ENCODE measurements around the gene LSM4. TPM values are rescaled to one million over a fixed set of nuclear protein-coding genes. Genes with fewer than 3 reads are reported as not detected.

The LSM4 gene
- polyA plus RNA-seq, 1 experiment: 69.3 TPM

DNA sequence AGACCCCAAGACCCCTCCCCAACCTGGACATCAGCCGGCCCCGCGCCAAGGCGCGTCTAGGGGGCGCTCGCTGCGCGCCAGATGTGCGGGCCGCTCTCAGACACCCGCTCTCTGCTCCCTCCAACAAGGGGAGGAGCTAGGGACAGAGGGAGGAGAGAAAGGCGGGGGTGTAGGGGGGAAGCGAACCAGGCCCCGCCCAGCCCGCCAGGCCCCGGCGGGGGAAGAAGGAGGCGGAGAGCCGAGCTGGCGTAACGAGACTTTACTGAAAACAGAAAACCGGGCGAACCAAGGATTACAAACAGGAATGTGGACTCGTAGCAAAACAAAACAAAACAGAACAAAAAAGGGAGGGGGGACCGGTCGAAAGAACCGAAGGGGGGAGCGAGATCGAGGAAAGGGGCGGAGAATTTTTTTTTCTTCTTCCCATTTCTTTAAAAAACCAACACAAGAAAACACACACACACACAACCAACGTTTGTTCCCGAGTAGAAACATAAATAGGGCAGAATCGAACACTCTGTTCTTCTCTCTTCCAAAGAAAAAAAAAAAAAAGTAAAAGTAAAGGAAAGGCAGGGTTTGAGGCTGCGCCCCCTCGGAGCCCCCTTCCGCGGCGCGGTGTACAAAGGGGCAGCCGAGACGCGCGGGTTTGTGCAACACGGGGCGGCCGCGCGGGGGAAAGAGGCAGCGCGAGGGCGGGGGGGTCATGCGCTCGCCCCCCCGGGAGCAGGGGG, 43.2 kb downstream of the LSM4 start:
- Histone ChIP-seq H3K27ac (ENCODE audit: low read depth, low read length) (peak overlapping the region; percentile 85), H3K27me3 (ENCODE audit: control insufficient read depth, insufficient read depth, low read length) (no peaks in the 10 kb centered on the region), H3K4me3 (ENCODE audit: low read depth, low read length) (peak overlapping the region; percentile 97), H3K9me3 (ENCODE audit: control insufficient read depth, insufficient read depth, low read length) (peaks cover 2% of the 10 kb centered on the region; the same call in 1 of the 2 replicates)
- TF ChIP-seq, protein P1, sequence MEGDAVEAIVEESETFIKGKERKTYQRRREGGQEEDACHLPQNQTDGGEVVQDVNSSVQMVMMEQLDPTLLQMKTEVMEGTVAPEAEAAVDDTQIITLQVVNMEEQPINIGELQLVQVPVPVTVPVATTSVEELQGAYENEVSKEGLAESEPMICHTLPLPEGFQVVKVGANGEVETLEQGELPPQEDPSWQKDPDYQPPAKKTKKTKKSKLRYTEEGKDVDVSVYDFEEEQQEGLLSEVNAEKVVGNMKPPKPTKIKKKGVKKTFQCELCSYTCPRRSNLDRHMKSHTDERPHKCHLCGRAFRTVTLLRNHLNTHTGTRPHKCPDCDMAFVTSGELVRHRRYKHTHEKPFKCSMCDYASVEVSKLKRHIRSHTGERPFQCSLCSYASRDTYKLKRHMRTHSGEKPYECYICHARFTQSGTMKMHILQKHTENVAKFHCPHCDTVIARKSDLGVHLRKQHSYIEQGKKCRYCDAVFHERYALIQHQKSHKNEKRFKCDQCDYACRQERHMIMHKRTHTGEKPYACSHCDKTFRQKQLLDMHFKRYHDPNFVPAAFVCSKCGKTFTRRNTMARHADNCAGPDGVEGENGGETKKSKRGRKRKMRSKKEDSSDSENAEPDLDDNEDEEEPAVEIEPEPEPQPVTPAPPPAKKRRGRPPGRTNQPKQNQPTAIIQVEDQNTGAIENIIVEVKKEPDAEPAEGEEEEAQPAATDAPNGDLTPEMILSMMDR (IDR thresholded peaks at IDR 0.05; ENCODE audit: low read depth, low read length): peak; percentile 96
- peak; percentile 85 for DNase-seq (ENCODE audit: low read depth, low spot score)
- POLR2A ChIA-PET: interaction anchor here (0.5 to 4.4 kb wide), 30 partner anchors 9 to 1444 kb away, joined by 3 to 130 read pairs (median 8); partner anchors contain the start of genes GDF15, LSM4, PGPEP1 and RAB3A
- CTCF ChIA-PET: interaction anchor here (0.5 to 4.8 kb wide), 56 partner anchors 8 to 403 kb away, joined by 3 to 122 read pairs (median 5); partner anchors contain the start of genes LSM4, MPV17L2 and SSBP4

DNA sequence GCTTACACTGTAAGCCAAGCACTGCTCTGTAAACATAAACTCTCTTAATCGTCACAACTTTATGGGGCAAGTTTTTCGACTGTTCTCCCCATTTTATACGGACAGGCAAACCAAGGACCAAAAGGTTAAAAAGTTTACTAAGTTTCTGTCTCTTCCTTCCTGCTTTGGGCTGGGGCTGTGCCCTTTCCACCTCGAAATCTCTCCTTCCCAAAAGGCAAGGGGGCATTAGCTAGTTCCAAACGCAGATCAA, 43.7 kb downstream of the LSM4 start:
- POLR2A ChIA-PET: interaction anchor here (0.6 to 4.4 kb wide), 17 partner anchors 9 to 495 kb away, joined by 3 to 130 read pairs (median 13); partner anchors contain the start of genes GDF15, LSM4, RAB3A and SSBP4
- CTCF ChIA-PET: interaction anchor here (0.6 to 4.8 kb wide), 45 partner anchors 9 to 168 kb away, joined by 3 to 122 read pairs (median 7); partner anchors contain the start of genes LSM4 and MPV17L2
- peak overlapping the region; percentile 97 for H3K4me3 ChIP-seq (ENCODE audit: low read depth, low read length)
- peaks cover 2% of the 10 kb centered on the region; the same call in 1 of the 2 replicates for H3K9me3 ChIP-seq (ENCODE audit: control insufficient read depth, insufficient read depth, low read length)
- no peak for DNase-seq (ENCODE audit: low read depth, low spot score)
- no peaks in the 10 kb centered on the region for H3K27me3 ChIP-seq (ENCODE audit: control insufficient read depth, insufficient read depth, low read length)
- TF ChIP-seq, protein P1 (IDR thresholded peaks at IDR 0.05; ENCODE audit: low read depth, low read length): no peak
- H3K27ac ChIP-seq (ENCODE audit: low read depth, low read length): peak overlapping the region; percentile 85

DNA sequence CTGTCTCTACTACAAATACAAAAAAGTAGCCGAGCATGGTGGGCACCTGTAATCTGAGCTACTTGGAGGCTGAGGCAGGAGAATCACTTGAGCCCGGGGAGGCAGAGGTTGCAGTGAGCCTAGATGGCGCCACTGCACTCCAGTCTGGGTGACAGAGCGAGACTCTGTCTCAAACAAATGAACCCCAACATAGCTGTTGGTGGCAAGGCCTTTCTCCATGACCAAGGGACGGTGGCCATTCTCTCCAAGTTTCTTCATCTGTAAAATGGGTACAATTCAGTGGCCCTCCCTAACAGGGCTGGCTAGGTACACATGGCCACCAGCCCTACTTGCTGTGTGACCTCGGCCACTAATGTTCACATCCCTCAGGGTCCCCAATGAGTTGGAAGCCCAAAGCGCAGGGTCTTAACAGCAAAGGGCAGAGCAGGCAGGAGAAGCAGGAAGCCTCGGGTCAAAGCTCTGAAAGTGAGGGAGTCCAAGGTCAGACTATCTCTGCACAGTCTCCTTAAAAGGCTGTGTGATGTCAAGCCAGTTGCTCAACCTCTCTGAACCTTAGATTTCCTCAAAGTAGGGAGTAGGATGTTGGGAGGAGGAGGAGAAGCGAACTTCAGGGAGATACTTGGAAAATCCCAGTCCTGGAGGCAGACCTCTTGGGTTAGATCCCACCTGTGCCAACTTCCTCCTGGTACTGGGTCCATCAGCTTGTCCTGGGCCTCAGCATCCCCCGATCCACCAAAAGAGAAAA, 44.2 kb downstream of the LSM4 start:
- no peak for DNase-seq (ENCODE audit: low read depth, low spot score)
- TF ChIP-seq, protein P1 (IDR thresholded peaks at IDR 0.05; ENCODE audit: low read depth, low read length): peak; percentile 39
- Histone ChIP-seq H3K4me3 (ENCODE audit: low read depth, low read length) (peak overlapping the region; percentile 97), H3K9me3 (ENCODE audit: control insufficient read depth, insufficient read depth, low read length) (peaks cover 2% of the 10 kb centered on the region; the same call in 1 of the 2 replicates), H3K27me3 (ENCODE audit: control insufficient read depth, insufficient read depth, low read length) (no peaks in the 10 kb centered on the region), H3K27ac (ENCODE audit: low read depth, low read length) (peak overlapping the region; percentile 85)
- ChIA-PET POLR2A (interaction anchor here (0.6 to 4.4 kb wide), 11 partner anchors 10 to 136 kb away, joined by 3 to 130 read pairs (median 10); partner anchors contain the start of genes GDF15, LSM4 and MPV17L2), CTCF (interaction anchor here (0.6 to 4.8 kb wide), 36 partner anchors 9 to 168 kb away, joined by 3 to 122 read pairs (median 7); partner anchors contain the start of genes LSM4 and MPV17L2)

DNA sequence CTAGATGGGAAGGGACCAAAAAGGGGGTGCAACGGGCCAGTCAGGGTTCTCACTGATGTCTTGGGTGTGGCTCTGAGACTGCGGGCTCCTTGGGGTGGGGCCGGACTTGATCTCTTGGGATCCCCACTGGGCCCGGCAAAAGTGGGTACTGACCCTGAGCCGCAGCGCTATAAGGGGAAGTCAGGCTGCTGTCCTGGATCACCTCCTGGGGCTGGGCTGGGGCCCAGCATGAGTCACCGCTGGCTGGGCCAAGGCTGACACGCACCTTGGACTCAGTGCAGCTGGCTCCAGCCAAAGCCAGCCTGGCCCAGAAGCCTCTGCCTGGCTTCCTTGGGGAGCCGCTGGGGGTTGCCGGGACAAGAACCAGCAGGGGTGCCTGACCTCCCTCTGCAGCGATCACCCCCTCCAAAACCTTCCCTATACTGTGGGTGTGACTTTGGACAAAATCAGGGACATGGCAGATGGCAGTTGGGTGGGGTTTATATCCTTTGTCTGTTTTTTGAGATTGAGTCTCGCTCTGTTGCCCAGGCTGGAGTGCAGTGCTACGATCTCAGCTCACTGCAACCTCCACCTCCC, 48.0 kb downstream of the LSM4 start:
- H3K27ac ChIP-seq (ENCODE audit: low read depth, low read length): peak overlapping the region; percentile 59

More for the DNA sequence above, 48.0 kb downstream of the LSM4 start:
- DNase-seq (ENCODE audit: low read depth, low spot score): no peak
- ChIA-PET POLR2A (interaction anchor here (1.7 kb wide), 1 partner anchor 54 kb away, joined by 12 read pairs; no protein-coding TSS in a partner anchor), CTCF (interaction anchor here (1.4 to 2.3 kb wide), 2 partner anchors 54 kb away, joined by 6 to 11 read pairs; no protein-coding TSS in a partner anchor)
- peak overlapping the region; percentile 1; the same call in 1 of the 2 replicates for H3K4me3 ChIP-seq (ENCODE audit: low read depth, low read length)
- TF ChIP-seq, protein P1 (IDR thresholded peaks at IDR 0.05; ENCODE audit: low read depth, low read length): 0 out of 2 replicates have a peak, but pooled peaks have one; percentile 6
- no peaks in the 10 kb centered on the region for H3K9me3 ChIP-seq (ENCODE audit: control insufficient read depth, insufficient read depth, low read length)
- no peaks in the 10 kb centered on the region for H3K27me3 ChIP-seq (ENCODE audit: control insufficient read depth, insufficient read depth, low read length)

All from AG04450 (cell line).